ENCODE data around the gene PARD3B. TPM values are rescaled to one million over a fixed set of nuclear protein-coding genes. Genes with fewer than 3 reads are reported as not detected.

The PARD3B gene
- total RNA-seq, 1 donor from 2014 or later, result 18.4 TPM

- peaks cover 7% of the 10 kb centered on the region for H3K9me3 Mint-ChIP-seq
- TF ChIP-seq CTCF (conservative IDR thresholded peaks at IDR 0.05), result no peak
- H3K36me3 Mint-ChIP-seq (ENCODE audit: low read depth), result peaks cover 2% of the 10 kb centered on the region
- H3K27me3 Mint-ChIP-seq (ENCODE audit: low read depth), result no peaks in the 10 kb centered on the region
- peaks cover 7% of the 10 kb centered on the region for H3K4me1 Mint-ChIP-seq
- no peak overlapping the region for H3K27ac Mint-ChIP-seq (ENCODE audit: unreplicated experiment)
- DNase-seq (ENCODE audit: low read depth, low spot score), result no peak
- H3K4me3 Mint-ChIP-seq, result no peak overlapping the region
Measured at GRCh38 chr2:205570648-205571047, 1025.4 kb downstream of the PARD3B start.

- Mint-ChIP-seq H3K4me3 (no peak overlapping the region), H3K9me3 (peaks cover 12% of the 10 kb centered on the region), H3K27me3 (ENCODE audit: low read depth) (no peaks in the 10 kb centered on the region), H3K27ac (ENCODE audit: unreplicated experiment) (no peak overlapping the region), H3K4me1 (peaks cover 7% of the 10 kb centered on the region), H3K36me3 (ENCODE audit: low read depth) (peaks cover 7% of the 10 kb centered on the region)
- TF ChIP-seq CTCF (conservative IDR thresholded peaks at IDR 0.05), result no peak
- no peak for DNase-seq (ENCODE audit: low read depth, low spot score)
Measured at GRCh38 chr2:205571360-205571959, 1026.2 kb downstream of the PARD3B start.

GRCh38 chr2:205574001-205574400 is 1028.7 kb downstream of the PARD3B start:
- peaks cover 7% of the 10 kb centered on the region for H3K4me1 Mint-ChIP-seq
- no peak overlapping the region for H3K27ac Mint-ChIP-seq (ENCODE audit: unreplicated experiment)
- no peak overlapping the region for H3K4me3 Mint-ChIP-seq
- DNase-seq (ENCODE audit: low read depth, low spot score), result no peak
- TF ChIP-seq CTCF (conservative IDR thresholded peaks at IDR 0.05), result no peak
- H3K36me3 Mint-ChIP-seq (ENCODE audit: low read depth), result peaks cover 10% of the 10 kb centered on the region
- peaks cover 13% of the 10 kb centered on the region for H3K9me3 Mint-ChIP-seq
- H3K27me3 Mint-ChIP-seq (ENCODE audit: low read depth), result no peaks in the 10 kb centered on the region

- DNase-seq (ENCODE audit: low read depth, low spot score), result no peak
- no peak overlapping the region for H3K4me3 Mint-ChIP-seq
- H3K36me3 Mint-ChIP-seq (ENCODE audit: low read depth), result peaks cover 8% of the 10 kb centered on the region
- H3K27ac Mint-ChIP-seq (ENCODE audit: unreplicated experiment), result no peak overlapping the region
- TF ChIP-seq CTCF (conservative IDR thresholded peaks at IDR 0.05), result no peak
- H3K9me3 Mint-ChIP-seq, result peaks cover 11% of the 10 kb centered on the region
- no peaks in the 10 kb centered on the region for H3K4me1 Mint-ChIP-seq
- no peaks in the 10 kb centered on the region for H3K27me3 Mint-ChIP-seq (ENCODE audit: low read depth)
Measured at GRCh38 chr2:205579335-205579734, 1034.1 kb downstream of the PARD3B start.

- H3K9me3 Mint-ChIP-seq, result peaks cover 8% of the 10 kb centered on the region
- no peak for DNase-seq (ENCODE audit: low read depth, low spot score)
- no peak overlapping the region for H3K4me3 Mint-ChIP-seq
- no peak overlapping the region for H3K27ac Mint-ChIP-seq (ENCODE audit: unreplicated experiment)
- no peaks in the 10 kb centered on the region for H3K27me3 Mint-ChIP-seq (ENCODE audit: low read depth)
- peaks cover 8% of the 10 kb centered on the region for H3K36me3 Mint-ChIP-seq (ENCODE audit: low read depth)
- TF ChIP-seq CTCF (conservative IDR thresholded peaks at IDR 0.05), result no peak
- no peaks in the 10 kb centered on the region for H3K4me1 Mint-ChIP-seq
Measured at GRCh38 chr2:205580212-205580987, 1035.1 kb downstream of the PARD3B start.

All from neural crest cell (in vitro differentiated cells).